Stimulated activated naive CD8-positive, alpha-beta T cell treated with anti-CD3 and anti-CD28 coated beads, Interleukin-15, Interleukin-2, amounts not matched to agents 100 U/mL and 50 U/mL, for 24 hours (primary cell): ENCODE data around the gene MAMDC4.

Source experiments
- ATAC-seq: fragments of 150-1000 bp; cut with Tn5 transposase; one replicate; pipeline ENCODE4 v1.10.0; 2021
- DNase-seq: peaks from one replicate; pipeline ENCODE4 v3.0.0; 2021

MAMDC4 gene

GRCh38 chr9:136849960-136850865 lies 1.9 kb upstream of the MAMDC4 start:
- no peak for ATAC-seq
- DNase-seq, result no peak

GRCh38 chr9:136850866-136851775 lies 1.0 kb upstream of the MAMDC4 start:
- DNase-seq, result no peak
- no peak for ATAC-seq

GRCh38 chr9:136852664-136853595 lies 784 bp downstream of the MAMDC4 start:
- no peak for ATAC-seq
- no peak for DNase-seq

- ATAC-seq, result no peak
These were observed 1.5 kb downstream of the MAMDC4 start for GRCh38 chr9:136853596-136854112.

GRCh38 chr9:136854113-136854841 lies 2.1 kb downstream of the MAMDC4 start:
- no peak for ATAC-seq
- DNase-seq, result no peak

More at GRCh38 chr9:136853596-136854112, 1.5 kb downstream of the MAMDC4 start:
- no peak for DNase-seq

GRCh38 chr9:136854842-136855460 lies 2.8 kb downstream of the MAMDC4 start:
- no peak for ATAC-seq
- no peak for DNase-seq

- no peak for DNase-seq
- no peak for ATAC-seq
These were observed 3.4 kb downstream of the MAMDC4 start for GRCh38 chr9:136855461-136856078.

- no peak for DNase-seq
- ATAC-seq, result no peak
These were observed 3.9 kb downstream of the MAMDC4 start for GRCh38 chr9:136856079-136856476.

GRCh38 chr9:136856541-136857141 lies 4.5 kb downstream of the MAMDC4 start:
- no peak for DNase-seq

GRCh38 chr9:136857166-136857565 lies 5.0 kb downstream of the MAMDC4 start:
- no peak for DNase-seq
- ATAC-seq, result no peak

More at GRCh38 chr9:136856541-136857141, 4.5 kb downstream of the MAMDC4 start:
- no peak for ATAC-seq

- no peak for DNase-seq
- ATAC-seq, result no peak
These were observed 5.7 kb downstream of the MAMDC4 start for GRCh38 chr9:136857581-136858412.

GRCh38 chr9:136858452-136858843 lies 6.3 kb downstream of the MAMDC4 start:
- ATAC-seq (no peak), DNase-seq (no peak)

- no peak for ATAC-seq
- no peak for DNase-seq
These were observed 7.0 kb downstream of the MAMDC4 start for GRCh38 chr9:136858844-136859757.

- DNase-seq (no peak), ATAC-seq (no peak)
These were observed 8.4 kb downstream of the MAMDC4 start for GRCh38 chr9:136860529-136860928.

GRCh38 chr9:136860933-136861873 lies 9.1 kb downstream of the MAMDC4 start:
- DNase-seq (no peak), ATAC-seq (no peak)

- ATAC-seq, result no peak
These were observed 9.8 kb downstream of the MAMDC4 start for GRCh38 chr9:136861874-136862457.

More at GRCh38 chr9:136861874-136862457, 9.8 kb downstream of the MAMDC4 start:
- no peak for DNase-seq
